CD14-positive monocyte (primary cell): ENCODE data around the gene OR6X1. TPM values are rescaled to one million over a fixed set of nuclear protein-coding genes. Genes with fewer than 3 reads are reported as not detected.
"Not testable (repeated sequence)": the region's sequence is repeated elsewhere in the genome, so short reads cannot be mapped to it uniquely, and the experiment has no call there.

Experiments used
- DNase-seq, 3 donors: peaks; one replicate each; pipeline ENCODE4 v3.0.0-alpha.2; 2011 to 2022
- H2AFZ ChIP-seq: 2 replicates; pipeline ENCODE4 v1.6.0; 2012; ENCODE audit warnings: mild to moderate bottlenecking, low read depth, low read length, inconsistent platforms; ENCODE audit not compliant: insufficient read depth, poor library complexity, severe bottlenecking
- H3K27ac ChIP-seq, 2 donors: 1 replicate in 1 of 2; 2 replicates in 1 of 2; pipeline ENCODE4 v1.5.1; 2012 to 2013; ENCODE audit warnings: low read length in 2 of 2, control low read depth in 1 of 2, inconsistent platforms in 1 of 2, low read depth in 1 of 2, mild to moderate bottlenecking in 1 of 2
- H3K27me3 ChIP-seq, 2 donors: one replicate each; pipeline versions ENCODE4 v1.6.0 to v1.6.1; 2011 to 2013; ENCODE audit warnings: low read length in 2 of 2; ENCODE audit not compliant: control insufficient read depth in 2 of 2, insufficient read depth in 2 of 2
- H3K36me3 ChIP-seq, 2 donors: replicated peaks in 1 of 2; 1 replicate in 1 of 2; 2 replicates in 1 of 2; pipeline versions ENCODE4 v1.5.1 to v1.6.1; 2012 to 2013; ENCODE audit warnings: low read length in 2 of 2, control low read depth in 1 of 2, inconsistent platforms in 1 of 2, mild to moderate bottlenecking in 1 of 2; ENCODE audit not compliant: insufficient read depth in 2 of 2, control insufficient read depth in 1 of 2
- H3K4me1 ChIP-seq, 2 donors: 1 replicate in 1 of 2; 2 replicates in 1 of 2; pipeline versions ENCODE4 v1.5.1 to v1.6.1; 2012 to 2013; ENCODE audit warnings: low read length in 2 of 2, control low read depth in 1 of 2, inconsistent platforms in 1 of 2, mild to moderate bottlenecking in 1 of 2, moderate library complexity in 1 of 2; ENCODE audit not compliant: insufficient read depth in 2 of 2, control insufficient read depth in 1 of 2
- H3K4me2 ChIP-seq: replicated peaks from 2 replicates; pipeline ENCODE3; 2012; ENCODE audit warnings: low read length, moderate library complexity, mild to moderate bottlenecking; ENCODE audit not compliant: poor library complexity, severe bottlenecking; ENCODE audit errors: extremely low read depth
- H3K4me3 ChIP-seq, 3 experiments: fragments of 200-600 bp in 1 of 3; sonication (generic) in 1 of 3; replicated peaks in 1 of 3; 1 replicate in 2 of 3; 2 replicates in 1 of 3; pipeline ENCODE4 v1.5.1; 2011 to 2013; ENCODE audit warnings: low read length in 3 of 3, mild to moderate bottlenecking in 3 of 3, control low read depth in 2 of 3, low read depth in 2 of 3, inconsistent platforms in 1 of 3, moderate library complexity in 1 of 3
- H3K79me2 ChIP-seq: 2 replicates; pipeline ENCODE4 v1.6.0; 2012; ENCODE audit warnings: mild to moderate bottlenecking, control low read depth, inconsistent platforms, low read length, moderate library complexity; ENCODE audit not compliant: insufficient read depth
- H3K9ac ChIP-seq: 2 replicates; pipeline ENCODE4 v1.6.0; 2017; ENCODE audit warnings: low read length, mild to moderate bottlenecking; ENCODE audit not compliant: insufficient read depth, poor library complexity, severe bottlenecking
- H3K9me3 ChIP-seq, 2 donors: replicated peaks in 1 of 2; 1 replicate in 1 of 2; 2 replicates in 1 of 2; pipeline versions ENCODE4 v1.5.1 to v1.6.1; 2012 to 2013; ENCODE audit warnings: low read length in 2 of 2, control low read depth in 1 of 2; ENCODE audit not compliant: control insufficient read depth in 1 of 2, insufficient read depth in 1 of 2
- H4K20me1 ChIP-seq: 2 replicates; pipeline ENCODE4 v1.6.0; 2012; ENCODE audit warnings: mild to moderate bottlenecking, low read length, control low read depth, moderate library complexity; ENCODE audit not compliant: insufficient read depth
- H3K27ac Mint-ChIP-seq, 7 donors: one replicate each; pipeline ENCODE4 v1.8.0; 2020; ENCODE audit warnings: mild to moderate bottlenecking in 7 of 7, mixed read lengths in 7 of 7, moderate library complexity in 6 of 7, inconsistent platforms in 2 of 7
- H3K27me3 Mint-ChIP-seq, 3 donors: one replicate each; pipeline ENCODE4 v1.8.0; 2021 to 2022; ENCODE audit warnings: low read depth in 3 of 3, mild to moderate bottlenecking in 3 of 3, mixed read lengths in 3 of 3, moderate library complexity in 3 of 3, inconsistent platforms in 1 of 3
- H3K36me3 Mint-ChIP-seq, 2 donors: one replicate each; pipeline ENCODE4 v1.8.0; 2020; ENCODE audit warnings: mixed read lengths in 2 of 2, inconsistent platforms in 1 of 2, mild to moderate bottlenecking in 1 of 2
- H3K4me1 Mint-ChIP-seq: one replicate; pipeline ENCODE4 v1.8.0; 2020; ENCODE audit warnings: mild to moderate bottlenecking, mixed read lengths
- H3K4me3 Mint-ChIP-seq, 2 donors: one replicate each; pipeline ENCODE4 v1.8.0; 2020; ENCODE audit warnings: mild to moderate bottlenecking in 2 of 2, mixed read lengths in 2 of 2, moderate library complexity in 1 of 2
- H3K9me3 Mint-ChIP-seq, 7 donors: one replicate each; pipeline ENCODE4 v1.8.0; 2020 to 2022; ENCODE audit warnings: mixed read lengths in 7 of 7, mild to moderate bottlenecking in 6 of 7, moderate library complexity in 6 of 7, inconsistent platforms in 2 of 7
- CTCF ChIP-seq: fragments of 200-600 bp; IDR thresholded peaks from one replicate; pipeline ENCODE4 v1.8.0; 2022; ENCODE audit warnings: antibody characterized with exemption, mild to moderate bottlenecking
- WGBS: methylation state at CpG from one replicate; pipeline ENCODE4 v1.1.5; 2013; ENCODE audit warnings: missing lambda C conversion rate; ENCODE audit not compliant: insufficient coverage; 5-methylcytosine and 5-hydroxymethylcytosine counted together
- intact Hi-C, 2 donors: fragments of 100-400 bp; cut with micrococcal nuclease; formaldehyde crosslinking; loops; one replicate each; pipeline versions ENCODE4 v1.15.0 to v1.15.1; 2023
- polyA plus RNA-seq, 3 donors: library from polyadenylated mRNA; depleted of rRNA in 1 of 3; unstranded in 2 of 3; stranded (reverse) in 1 of 3; fragments of 300-500 nt in 2 of 3; fragments of >200 nt in 1 of 3; fragmentation: Illumina TruSeq in 2 of 3; gene quantifications; 1 replicate in 2 of 3; 2 replicates in 1 of 3; pipeline ENCODE4 v1.2.3, GENCODE V29; 2012 to 2021

Gene OR6X1
- polyA plus RNA-seq, 3 donors = not detected

DNA sequence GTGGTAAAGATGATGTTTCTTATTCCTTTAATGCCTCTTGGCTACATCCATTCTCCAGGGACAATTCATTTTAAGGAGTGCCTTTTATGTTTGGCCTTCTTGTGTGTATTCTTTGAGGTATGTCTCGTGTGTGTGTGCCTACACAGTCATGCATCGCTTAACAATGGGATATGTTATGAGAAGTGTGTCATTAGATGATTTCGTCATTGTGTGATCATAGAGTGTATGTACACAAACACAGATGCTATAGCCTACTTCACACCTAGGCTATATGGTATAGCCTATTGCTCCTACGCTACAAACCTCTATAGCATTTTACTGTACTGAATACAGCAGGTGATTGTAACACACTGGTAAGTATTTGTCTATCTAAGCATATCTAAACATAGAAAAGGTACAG, 35.8 kb downstream of the OR6X1 start:
- peaks cover 0 to under 1% (median 0%) of the 10 kb centered on the region in 7 donors for H3K9me3 Mint-ChIP-seq
- Histone ChIP-seq H3K27me3 (peaks cover 0 to 2% of the 10 kb centered on the region in 2 donors), H3K4me2 (no peak overlapping the region), H2AFZ (no peak overlapping the region), H3K9me3 (no peaks in the 10 kb centered on the region), H3K36me3 (no peaks in the 10 kb centered on the region), H3K4me3 (no peak overlapping the region), H4K20me1 (no peaks in the 10 kb centered on the region), H3K79me2 (no peaks in the 10 kb centered on the region), H3K27ac (no peak overlapping the region), H3K4me1 (no peaks in the 10 kb centered on the region), H3K9ac (no peak overlapping the region)
- no CpG with 5 or more reads among the region's 4 CpGs for whole genome bisulfite sequencing
- H3K27me3 Mint-ChIP-seq = peaks cover 2 to 10% (median 2%) of the 10 kb centered on the region in 3 donors
- DNase-seq = no peak
- no peaks in the 10 kb centered on the region for H3K4me1 Mint-ChIP-seq
- H3K36me3 Mint-ChIP-seq = peaks cover 2 to 4% of the 10 kb centered on the region in 2 donors
- intact Hi-C loops = no loop called here
- no peak overlapping the region for H3K4me3 Mint-ChIP-seq
- no peak for TF ChIP-seq CTCF
- no peak overlapping the region for H3K27ac Mint-ChIP-seq

DNA sequence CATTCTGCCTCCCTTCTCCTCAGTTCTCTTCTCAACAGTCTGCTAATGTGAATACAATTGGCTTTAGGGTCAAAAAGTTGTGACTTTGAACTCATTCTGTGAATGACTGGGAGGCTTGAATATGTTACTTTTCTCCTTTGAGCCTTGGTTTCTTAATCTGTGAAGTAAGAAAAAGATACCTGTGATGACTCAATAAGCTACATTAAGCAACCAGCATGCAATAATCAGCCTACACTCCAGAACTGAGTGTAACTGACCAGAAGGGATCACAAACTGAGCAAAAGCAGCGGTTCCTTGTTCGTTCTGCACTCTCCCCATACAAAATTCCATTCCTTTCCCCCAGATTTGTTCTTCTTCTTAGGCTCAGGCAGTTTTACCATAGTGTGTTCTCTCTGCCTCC, 36.3 kb downstream of the OR6X1 start:
- Histone ChIP-seq H3K4me3 (no peak overlapping the region), H2AFZ (no peak overlapping the region), H4K20me1 (no peaks in the 10 kb centered on the region), H3K9ac (no peak overlapping the region), H3K36me3 (no peaks in the 10 kb centered on the region), H3K27me3 (peaks cover 0 to 2% of the 10 kb centered on the region in 2 donors), H3K79me2 (no peaks in the 10 kb centered on the region), H3K9me3 (no peaks in the 10 kb centered on the region), H3K27ac (no peak overlapping the region), H3K4me1 (no peaks in the 10 kb centered on the region), H3K4me2 (no peak overlapping the region)
- DNase-seq = no peak
- intact Hi-C loops = no loop called here
- Mint-ChIP-seq H3K4me3 (no peak overlapping the region), H3K36me3 (peaks cover 1% of the 10 kb centered on the region in 2 donors), H3K9me3 (no peaks in the 10 kb centered on the region), H3K4me1 (no peaks in the 10 kb centered on the region), H3K27ac (no peak overlapping the region), H3K27me3 (peaks cover 2 to 10% (median 2%) of the 10 kb centered on the region in 3 donors)
- TF ChIP-seq CTCF = no peak
- no CpG with 5 or more reads among the region's 2 CpGs for WGBS

DNA sequence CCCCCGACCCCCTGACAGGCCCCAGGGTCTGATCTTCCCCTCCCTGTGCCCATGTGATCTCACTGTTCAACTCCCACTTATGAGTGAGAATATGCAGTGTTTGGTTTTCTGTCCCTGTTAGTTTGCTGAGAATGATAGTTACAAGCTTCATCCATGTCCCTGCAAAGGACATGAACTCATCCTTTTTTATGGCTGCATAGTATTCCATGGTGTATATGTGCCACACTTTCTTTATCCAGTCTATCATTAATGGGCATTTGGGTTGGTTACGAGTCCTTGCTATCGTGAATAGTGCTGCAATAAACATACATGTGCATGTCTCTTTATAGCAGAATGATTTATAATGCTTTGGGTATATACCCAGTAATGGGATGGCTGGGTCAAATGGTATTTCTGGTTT, 41.7 kb downstream of the OR6X1 start:
- H3K27me3 Mint-ChIP-seq = peaks cover 2 to 13% (median 5%) of the 10 kb centered on the region in 3 donors
- H3K4me2 ChIP-seq, H3K36me3 ChIP-seq, H3K36me3 Mint-ChIP-seq, H3K4me1 ChIP-seq, intact Hi-C loops, DNase-seq, H3K27ac ChIP-seq, H3K4me1 Mint-ChIP-seq, H2AFZ ChIP-seq, H3K27me3 ChIP-seq, H4K20me1 ChIP-seq, H3K27ac Mint-ChIP-seq, H3K9me3 ChIP-seq, H3K9ac ChIP-seq, H3K4me3 ChIP-seq, H3K9me3 Mint-ChIP-seq, H3K79me2 ChIP-seq, H3K4me3 Mint-ChIP-seq: not testable (repeated sequence)
- no CpG with 5 or more reads among the region's 3 CpGs for WGBS
